Colonic mucosa (tissue), 4 donors: ENCODE measurements around the gene FAM107B. TPM values are rescaled to one million over a fixed set of nuclear protein-coding genes. Genes with fewer than 3 reads are reported as not detected.
"Not testable (repeated sequence)": the region's sequence is repeated elsewhere in the genome, so short reads cannot be mapped to it uniquely, and the experiment has no call there.

Experiments used
- DNase-seq: peaks from one replicate; pipeline ENCODE4 v3.0.0-alpha.2; 2020
- H3K27ac ChIP-seq: fragments of 200-600 bp; one replicate; pipeline ENCODE4 v1.8.0; 2021
- H3K27me3 ChIP-seq: fragments of 200-600 bp; one replicate; pipeline ENCODE4 v1.8.0; 2021
- H3K36me3 ChIP-seq: fragments of 200-600 bp; one replicate; pipeline ENCODE4 v1.8.0; 2021
- H3K4me1 ChIP-seq: fragments of 200-600 bp; one replicate; pipeline ENCODE4 v1.8.0; 2021; ENCODE audit warnings: mild to moderate bottlenecking
- H3K4me3 ChIP-seq: fragments of 200-600 bp; one replicate; pipeline ENCODE4 v1.8.0; 2021
- H3K9ac ChIP-seq, 2 donors: one replicate each; pipeline ENCODE4 v1.7.0; 2013; ENCODE audit warnings: control low read depth in 2 of 2, low read depth in 2 of 2, low read length in 2 of 2
- H3K9me3 ChIP-seq: fragments of 200-600 bp; one replicate; pipeline ENCODE4 v1.8.0; 2021
- CTCF ChIP-seq: fragments of 200-600 bp; IDR thresholded peaks from one replicate; pipeline ENCODE4 v1.8.0; 2022; ENCODE audit warnings: antibody characterized with exemption, mild to moderate bottlenecking
- intact Hi-C: fragments of 100-400 bp; cut with DNase I; formaldehyde crosslinking; loops from one replicate; pipeline ENCODE4 v1.14.1; 2022
- total RNA-seq, 2 donors: library from RNA; stranded (reverse); fragmentation: NEBNext Ultra II Directional in 1 of 2; extraction: Animal tissue kit (Norgen Biotek cat#: 25700) in 1 of 2; gene quantifications; one replicate each; pipeline ENCODE4 v1.2.1, GENCODE V29; 2021
- donor health status: healthy.
- donor health status: DM: no; HTN: no; CAD: no.
- donor health status: DM: no; HTN: no; CAD: no.

The FAM107B gene
- total RNA-seq, 2 donors from 2014 or later, result 36.3 to 71.5 TPM

GRCh38 chr10:14595526-14596182, 179.0 kb downstream of the FAM107B start:
- no peaks in the 10 kb centered on the region for H3K9me3 ChIP-seq
- intact Hi-C loops, result no loop called here

GRCh38 chr10:14594878-14595525, 179.7 kb downstream of the FAM107B start:
- intact Hi-C loops, result no loop called here
- H3K9ac ChIP-seq, result no peak overlapping the region
- no peaks in the 10 kb centered on the region for H3K4me1 ChIP-seq
- no peak overlapping the region for H3K4me3 ChIP-seq
- H3K27me3 ChIP-seq, result no peaks in the 10 kb centered on the region
- no peak overlapping the region for H3K27ac ChIP-seq
- H3K36me3 ChIP-seq, result no peaks in the 10 kb centered on the region
- no peak for DNase-seq
- no peak for TF ChIP-seq CTCF
- H3K9me3 ChIP-seq, result no peaks in the 10 kb centered on the region

More at GRCh38 chr10:14595526-14596182, 179.0 kb downstream of the FAM107B start:
- no peaks in the 10 kb centered on the region for H3K36me3 ChIP-seq
- no peak overlapping the region for H3K4me3 ChIP-seq
- H3K27me3 ChIP-seq, result no peaks in the 10 kb centered on the region
- no peak overlapping the region for H3K27ac ChIP-seq
- H3K4me1 ChIP-seq, result no peaks in the 10 kb centered on the region
- no peak overlapping the region for H3K9ac ChIP-seq
- DNase-seq, result no peak
- TF ChIP-seq CTCF, result no peak

GRCh38 chr10:14593806-14594205, 180.9 kb downstream of the FAM107B start:
- intact Hi-C loops, result no loop called here
- no peaks in the 10 kb centered on the region for H3K36me3 ChIP-seq
- H3K9ac ChIP-seq, result no peak overlapping the region
- H3K27ac ChIP-seq, result no peak overlapping the region
- H3K4me1 ChIP-seq, result no peaks in the 10 kb centered on the region
- no peak for DNase-seq
- H3K27me3 ChIP-seq, result no peaks in the 10 kb centered on the region
- no peak for TF ChIP-seq CTCF
- H3K4me3 ChIP-seq, result no peak overlapping the region
- no peaks in the 10 kb centered on the region for H3K9me3 ChIP-seq

GRCh38 chr10:14592566-14592965, 182.1 kb downstream of the FAM107B start:
- Histone ChIP-seq H3K36me3 (no peaks in the 10 kb centered on the region), H3K4me3 (no peak overlapping the region), H3K9ac (no peak overlapping the region), H3K9me3 (no peaks in the 10 kb centered on the region), H3K27ac (no peak overlapping the region), H3K4me1 (peaks cover 11% of the 10 kb centered on the region), H3K27me3 (no peaks in the 10 kb centered on the region)
- intact Hi-C loops, result no loop called here
- no peak for DNase-seq
- no peak for TF ChIP-seq CTCF

- DNase-seq, result no peak
- Histone ChIP-seq H3K27me3 (no peaks in the 10 kb centered on the region), H3K9ac (no peak overlapping the region), H3K4me3 (no peak overlapping the region), H3K9me3 (no peaks in the 10 kb centered on the region), H3K27ac (no peak overlapping the region), H3K4me1 (peaks cover 13% of the 10 kb centered on the region), H3K36me3 (no peaks in the 10 kb centered on the region)
- no peak for TF ChIP-seq CTCF
- intact Hi-C loops, result no loop called here
These were observed 182.7 kb downstream of the FAM107B start for GRCh38 chr10:14592026-14592425.

- DNase-seq, H3K27ac ChIP-seq, H3K9me3 ChIP-seq, H3K4me3 ChIP-seq, H3K9ac ChIP-seq, H3K36me3 ChIP-seq, intact Hi-C loops, H3K27me3 ChIP-seq: not testable (repeated sequence)
- H3K4me1 ChIP-seq, result peaks cover 13% of the 10 kb centered on the region
These were observed 185.8 kb downstream of the FAM107B start for GRCh38 chr10:14588938-14589294.
